Tibial nerve (tissue), 4 donors: ENCODE measurements around the gene THBS2. TPM values are rescaled to one million over a fixed set of nuclear protein-coding genes. Genes with fewer than 3 reads are reported as not detected.

Source experiments
- DNase-seq, 2 donors: peaks; one replicate each; pipeline ENCODE4 v3.0.0-alpha.2; 2019; ENCODE audit warnings: low spot score in 2 of 2
- H3K27ac ChIP-seq, 4 donors: fragments of 200-600 bp; sonication (generic) in 3 of 4; one replicate each; pipeline ENCODE4 v1.5.1; 2017 to 2019; ENCODE audit warnings: mild to moderate bottlenecking in 1 of 4
- H3K27me3 ChIP-seq, 2 donors: fragments of 200-600 bp; sonication (generic) in 1 of 2; one replicate each; pipeline versions ENCODE4 v1.5.1 to v1.6.0; 2017 to 2019
- H3K36me3 ChIP-seq, 3 donors: fragments of 200-600 bp; sonication (generic); one replicate each; pipeline ENCODE4 v1.5.1; 2018 to 2019
- H3K4me1 ChIP-seq, 4 donors: fragments of 200-600 bp; sonication (generic) in 3 of 4; one replicate each; pipeline ENCODE4 v1.5.1; 2017 to 2019
- H3K4me3 ChIP-seq, 4 donors: fragments of 200-600 bp; sonication (generic) in 3 of 4; one replicate each; pipeline ENCODE4 v1.5.1; 2017 to 2019; ENCODE audit warnings: mild to moderate bottlenecking in 1 of 4, moderate library complexity in 1 of 4
- H3K9me3 ChIP-seq, 4 donors: fragments of 200-600 bp; sonication (generic) in 3 of 4; one replicate each; pipeline ENCODE4 v1.5.1; 2017 to 2019
- CTCF ChIP-seq, 5 experiments: fragments of 200-600 bp in 3 of 5; fragments of 450-650 bp in 2 of 5; sonication (generic) in 3 of 5; IDR thresholded peaks; one replicate each; pipeline ENCODE4 v1.5.1; 2016 to 2019; ENCODE audit warnings: antibody characterized with exemption in 5 of 5, mild to moderate bottlenecking in 3 of 5, moderate library complexity in 2 of 5
- EP300 ChIP-seq, 2 donors: sonication (generic); formaldehyde crosslinking; IDR thresholded peaks; one replicate each; pipeline ENCODE4 v1.6.1; 2017; ENCODE audit warnings: antibody characterized with exemption in 2 of 2, mild to moderate bottlenecking in 1 of 2
- POLR2A ChIP-seq, 2 donors: fragments of 450-650 bp; IDR thresholded peaks; one replicate each; pipeline ENCODE4 v1.6.1; 2017; ENCODE audit warnings: antibody characterized with exemption in 2 of 2, mild to moderate bottlenecking in 2 of 2, moderate library complexity in 2 of 2
- WGBS, 2 donors: methylation state at CpG; one replicate each; pipeline ENCODE4 v1.1.5; 2018; 5-methylcytosine and 5-hydroxymethylcytosine counted together
- total RNA-seq, 4 donors: library from RNA; depleted of rRNA; stranded (reverse); fragments of >200 nt; gene quantifications; one replicate each; pipeline ENCODE4 v1.1.0, GENCODE V29; 2016

The THBS2 gene
- total RNA-seq, 4 donors from 2014 or later = 39.5 to 107 (median 82.7) TPM

DNA sequence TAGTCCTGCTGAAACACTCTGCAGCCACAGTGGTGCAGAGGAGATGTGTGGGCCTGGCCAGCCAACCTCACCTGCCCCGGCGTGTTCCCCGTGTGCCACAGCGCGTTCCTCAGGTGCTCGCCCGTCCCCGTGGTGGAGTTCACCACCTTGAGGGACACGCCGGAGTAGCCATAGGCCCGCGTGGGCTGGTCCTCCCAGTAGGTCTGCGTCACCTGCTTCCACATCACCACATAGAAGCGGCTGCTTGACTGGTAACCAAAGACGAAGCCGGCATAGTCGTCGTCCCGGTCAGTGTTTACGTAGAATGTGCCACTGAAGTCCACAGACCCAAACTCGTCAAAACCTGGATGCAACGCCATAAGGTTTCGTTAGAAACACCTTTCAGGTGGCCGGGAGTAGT lies 31.5 kb downstream of the THBS2 start:
- TF ChIP-seq CTCF (IDR thresholded peaks at IDR 0.05) = no peak
- no peak for TF ChIP-seq EP300 (IDR thresholded peaks at IDR 0.05)
- no peak for TF ChIP-seq POLR2A (IDR thresholded peaks at IDR 0.05)
- no peak for DNase-seq
- H3K4me1 ChIP-seq = peaks cover 0 to 7% (median 0%) of the 10 kb centered on the region in 4 donors
- H3K36me3 ChIP-seq = peaks cover 0 to 93% (median 0%) of the 10 kb centered on the region in 3 donors
- H3K27me3 ChIP-seq = no peaks in the 10 kb centered on the region
- WGBS, 2 donors = 92 to 94% methylated on average over 24 of the region's 24 CpGs
- no peaks in the 10 kb centered on the region for H3K9me3 ChIP-seq
- no peak overlapping the region for H3K4me3 ChIP-seq
- no peak overlapping the region for H3K27ac ChIP-seq

DNA sequence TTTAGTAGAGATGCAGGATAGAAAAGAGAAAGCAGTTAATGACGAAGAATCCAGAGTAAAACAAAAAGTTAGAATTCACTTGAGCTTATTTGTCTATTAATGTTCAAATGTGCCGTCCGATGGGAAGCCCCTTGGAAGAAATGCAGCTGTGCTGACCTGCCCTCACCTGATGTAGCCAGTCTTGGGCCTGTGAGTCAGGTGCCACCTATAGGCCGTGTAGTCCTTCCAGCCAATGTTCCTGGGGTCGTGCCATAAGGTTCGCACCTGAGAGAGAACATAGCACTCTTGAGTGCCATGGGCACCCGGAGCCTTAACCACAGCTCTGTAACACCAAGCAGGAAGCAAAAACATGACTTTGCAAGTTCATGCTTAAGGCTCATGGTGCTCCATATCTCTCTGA lies 32.4 kb downstream of the THBS2 start:
- DNase-seq = no peak
- 87 to 90% methylated on average over 7 of the region's 7 CpGs for WGBS, 2 donors
- H3K27ac ChIP-seq = no peak overlapping the region

DNA sequence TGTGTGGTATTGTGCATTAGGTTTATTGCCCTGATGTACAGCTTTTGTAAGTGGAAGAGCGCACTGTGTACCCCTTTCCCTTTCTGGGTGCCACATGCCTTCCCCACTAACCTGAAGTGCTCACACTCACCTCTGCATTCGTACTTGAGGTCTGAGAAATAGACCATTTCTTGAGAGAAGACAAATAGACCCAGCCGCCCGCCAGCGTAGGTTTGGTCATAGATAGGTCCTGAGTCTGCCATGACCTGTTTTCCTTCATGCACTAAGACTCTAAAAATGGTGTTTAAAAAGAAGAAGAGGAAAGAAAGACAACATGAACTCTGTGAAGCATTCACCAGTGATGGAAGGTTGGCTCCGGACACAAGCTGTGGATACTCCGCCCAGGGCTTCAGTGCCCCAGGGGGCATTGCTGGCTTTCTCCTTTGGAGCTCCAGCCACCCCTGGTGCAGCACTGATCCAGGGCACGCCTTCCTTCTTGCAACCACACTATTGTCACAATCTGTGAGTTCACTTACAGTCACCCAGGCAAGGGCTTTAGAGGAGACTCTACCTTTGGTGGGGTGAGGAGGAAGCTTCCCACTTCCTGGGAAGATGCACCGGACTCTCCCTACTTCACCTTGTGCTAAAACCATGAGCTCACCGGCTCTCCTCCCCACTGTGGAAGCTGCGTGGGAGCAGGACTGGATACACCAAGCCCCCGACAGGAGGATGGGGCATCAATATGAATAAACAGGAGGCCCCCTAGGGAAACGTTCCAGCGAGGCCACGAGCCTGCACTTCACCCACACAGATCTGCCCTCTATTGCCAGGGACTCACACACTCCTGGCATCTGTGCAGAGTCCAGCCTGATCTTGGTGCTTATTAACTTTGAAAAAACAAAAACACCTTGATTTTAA lies 33.3 kb downstream of the THBS2 start:
- H3K9me3 ChIP-seq = no peaks in the 10 kb centered on the region
- WGBS, 2 donors = 79 to 83% methylated on average over 15 of the region's 15 CpGs
- TF ChIP-seq CTCF (IDR thresholded peaks at IDR 0.05) (no peak), POLR2A (IDR thresholded peaks at IDR 0.05) (no peak), EP300 (IDR thresholded peaks at IDR 0.05) (no peak)
- H3K36me3 ChIP-seq = peaks cover 0 to 82% (median 0%) of the 10 kb centered on the region in 3 donors
- H3K27me3 ChIP-seq = no peaks in the 10 kb centered on the region
- H3K4me1 ChIP-seq = peaks cover 0 to 18% (median 6%) of the 10 kb centered on the region in 4 donors
- H3K4me3 ChIP-seq = no peak overlapping the region
- no peak for DNase-seq
- no peak overlapping the region for H3K27ac ChIP-seq

More for the DNA sequence above, 32.4 kb downstream of the THBS2 start:
- TF ChIP-seq EP300 (IDR thresholded peaks at IDR 0.05) (no peak), POLR2A (IDR thresholded peaks at IDR 0.05) (no peak), CTCF (IDR thresholded peaks at IDR 0.05) (no peak)
- Histone ChIP-seq H3K36me3 (peaks cover 0 to 91% (median 0%) of the 10 kb centered on the region in 3 donors), H3K27me3 (no peaks in the 10 kb centered on the region), H3K4me1 (peaks cover 0 to 9% (median 3%) of the 10 kb centered on the region in 4 donors), H3K9me3 (no peaks in the 10 kb centered on the region), H3K4me3 (no peak overlapping the region)

DNA sequence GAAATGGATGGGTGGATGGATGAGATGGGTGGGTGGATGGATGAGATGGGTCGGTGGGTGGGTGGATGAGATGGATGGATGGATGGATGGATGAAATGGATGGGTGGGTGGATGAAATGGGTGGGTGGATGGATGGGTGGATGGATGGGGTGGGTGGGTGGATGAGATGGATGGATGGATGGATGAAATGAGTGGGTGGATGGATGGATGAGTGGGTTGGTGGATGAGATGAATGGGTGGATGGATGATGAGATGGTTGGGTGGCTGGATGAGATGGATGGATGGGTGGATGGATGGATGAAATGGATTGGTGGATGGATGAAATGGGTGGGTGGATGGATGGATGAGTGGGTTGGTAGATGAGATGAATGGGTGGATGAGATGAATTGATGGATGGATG lies 35.7 kb downstream of the THBS2 start:
- Histone ChIP-seq H3K4me3 (no peak overlapping the region), H3K9me3 (no peaks in the 10 kb centered on the region), H3K36me3 (peaks cover 0 to 59% (median 0%) of the 10 kb centered on the region in 3 donors), H3K27ac (no peak overlapping the region), H3K27me3 (no peaks in the 10 kb centered on the region), H3K4me1 (peaks cover 0 to 36% (median 22%) of the 10 kb centered on the region in 4 donors)
- TF ChIP-seq POLR2A (IDR thresholded peaks at IDR 0.05) (no peak), CTCF (IDR thresholded peaks at IDR 0.05) (no peak), EP300 (IDR thresholded peaks at IDR 0.05) (no peak)
- DNase-seq = no peak
- 91 to 100% methylated on average over 1 of the region's 1 CpG for WGBS, 2 donors

DNA sequence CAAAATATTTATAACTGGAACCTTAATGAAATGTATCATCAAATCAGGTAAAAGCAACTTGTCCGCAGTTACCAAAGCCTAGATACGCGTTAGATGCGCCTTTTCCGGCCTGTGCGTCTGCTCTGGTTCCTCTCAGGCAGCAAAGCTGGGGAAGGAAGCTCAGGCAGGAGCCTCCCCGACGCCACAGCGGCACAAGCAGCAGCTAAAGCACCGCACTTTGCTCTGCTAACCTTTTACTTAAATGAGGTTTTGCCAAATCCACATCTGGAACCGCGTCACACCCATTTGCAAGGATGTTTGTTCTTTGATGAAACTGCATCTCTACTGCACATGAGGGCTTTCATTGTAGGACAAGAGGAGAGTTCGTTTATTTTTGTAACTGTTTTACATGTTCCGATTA lies 36.8 kb downstream of the THBS2 start:
- 84 to 88% methylated on average over 14 of the region's 14 CpGs for WGBS, 2 donors
- peak overlapping the region in 2 of 4 donors; percentile 63 to 98 for H3K27ac ChIP-seq

More for the DNA sequence above, 36.8 kb downstream of the THBS2 start:
- no peaks in the 10 kb centered on the region for H3K27me3 ChIP-seq
- no peak for TF ChIP-seq CTCF (IDR thresholded peaks at IDR 0.05)
- no peak for TF ChIP-seq POLR2A (IDR thresholded peaks at IDR 0.05)
- no peak for TF ChIP-seq EP300 (IDR thresholded peaks at IDR 0.05)
- DNase-seq = no peak
- no peaks in the 10 kb centered on the region for H3K9me3 ChIP-seq
- H3K4me3 ChIP-seq = no peak overlapping the region
- H3K36me3 ChIP-seq = peaks cover 0 to 48% (median 0%) of the 10 kb centered on the region in 3 donors
- H3K4me1 ChIP-seq = peaks cover 0 to 45% (median 22%) of the 10 kb centered on the region in 4 donors
